Activated CD8-positive, alpha-beta T cell treated with anti-CD3 and anti-CD28 coated beads for 36 hours (primary cell): ENCODE data around the gene PHF2. TPM values are rescaled to one million over a fixed set of nuclear protein-coding genes. Genes with fewer than 3 reads are reported as not detected.

Source experiments
- ATAC-seq: fragments of 200-7000 bp; cut with Tn5 transposase; one replicate; pipeline ENCODE4 v1.10.0; 2021; ENCODE audit warnings: mild to moderate bottlenecking, moderate library complexity
- CTCF ChIA-PET: fragments of 350-600 bp; sonication (Branson Sonifier 250); formaldehyde crosslinking; loops from one replicate; lab custom pipeline; 2021; ENCODE audit warnings: antibody characterized with exemption; lab: Charles Lee
- POLR2A ChIA-PET: fragments of 350-600 bp; sonication (Branson Sonifier 250); formaldehyde crosslinking; loops from one replicate; lab custom pipeline; 2021; ENCODE audit warnings: antibody characterized with exemption; lab: Charles Lee
- DNase-seq: peaks from one replicate; pipeline ENCODE4 v3.0.0-alpha.2; 2020
- H3K27ac Mint-ChIP-seq: one replicate; pipeline ENCODE4 v1.8.0; 2021; ENCODE audit warnings: mild to moderate bottlenecking, mixed read lengths
- H3K27me3 Mint-ChIP-seq: one replicate; pipeline ENCODE4 v1.8.0; 2021; ENCODE audit warnings: mixed read lengths
- H3K36me3 Mint-ChIP-seq: one replicate; pipeline ENCODE4 v1.8.0; 2021; ENCODE audit warnings: low read depth, mixed read lengths
- H3K4me1 Mint-ChIP-seq: one replicate; pipeline ENCODE4 v1.8.0; 2021; ENCODE audit warnings: low read depth, mixed read lengths
- H3K4me3 Mint-ChIP-seq: one replicate; pipeline ENCODE4 v1.8.0; 2021; ENCODE audit warnings: mild to moderate bottlenecking, moderate library complexity, mixed read lengths
- H3K9me3 Mint-ChIP-seq: one replicate; pipeline ENCODE4 v1.8.0; 2021; ENCODE audit warnings: mixed read lengths
- CTCF ChIP-seq: fragments of 200-600 bp; IDR thresholded peaks from one replicate; pipeline ENCODE4 v1.8.0; 2022; ENCODE audit warnings: antibody characterized with exemption, mild to moderate bottlenecking
- intact Hi-C: fragments of 100-400 bp; cut with micrococcal nuclease; formaldehyde crosslinking; loops from one replicate; pipeline ENCODE4 v1.10.0; 2022
- total RNA-seq, 2 experiments: library from RNA; stranded (reverse); gene quantifications; one replicate each; pipeline ENCODE4 v1.2.3, GENCODE V29; 2021

The PHF2 gene
- total RNA-seq, 2 experiments from 2014 or later, result 12.9 to 13.1 TPM

GRCh38 chr9:93546356-93546755 lies 30.0 kb upstream of the PHF2 start:
- CTCF ChIA-PET, result no interaction called here
- H3K27ac Mint-ChIP-seq, result no peak overlapping the region
- intact Hi-C loops, result no loop called here
- peaks cover 40% of the 10 kb centered on the region for H3K36me3 Mint-ChIP-seq
- no peak overlapping the region for H3K4me3 Mint-ChIP-seq
- DNase-seq (no peak), ATAC-seq (no peak)
- TF ChIP-seq CTCF, result no peak
- POLR2A ChIA-PET, result no interaction called here
- H3K4me1 Mint-ChIP-seq, result peaks cover 4% of the 10 kb centered on the region
- no peaks in the 10 kb centered on the region for H3K27me3 Mint-ChIP-seq
- no peaks in the 10 kb centered on the region for H3K9me3 Mint-ChIP-seq

DNA sequence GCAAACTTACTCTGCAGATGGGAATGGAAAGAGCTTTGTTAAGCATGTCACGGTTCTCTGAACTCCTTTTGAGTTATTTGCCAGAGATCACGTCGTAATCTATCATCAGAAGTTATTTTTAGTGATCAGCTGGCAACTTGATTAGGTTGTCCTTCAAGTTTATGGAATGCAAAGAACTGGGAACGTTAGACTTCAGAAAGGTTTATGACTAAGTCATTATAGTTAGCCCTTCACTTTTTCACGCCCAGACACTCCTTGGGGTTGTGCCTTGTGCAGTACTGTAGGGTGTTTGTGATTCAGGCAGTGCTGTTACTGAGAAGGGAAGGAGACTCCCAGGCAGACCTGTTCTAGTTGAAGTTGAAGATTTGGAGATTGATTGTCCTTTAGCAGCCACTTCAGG lies 26.8 kb upstream of the PHF2 start:
- intact Hi-C loops, result no loop called here
- no peak for DNase-seq

DNA sequence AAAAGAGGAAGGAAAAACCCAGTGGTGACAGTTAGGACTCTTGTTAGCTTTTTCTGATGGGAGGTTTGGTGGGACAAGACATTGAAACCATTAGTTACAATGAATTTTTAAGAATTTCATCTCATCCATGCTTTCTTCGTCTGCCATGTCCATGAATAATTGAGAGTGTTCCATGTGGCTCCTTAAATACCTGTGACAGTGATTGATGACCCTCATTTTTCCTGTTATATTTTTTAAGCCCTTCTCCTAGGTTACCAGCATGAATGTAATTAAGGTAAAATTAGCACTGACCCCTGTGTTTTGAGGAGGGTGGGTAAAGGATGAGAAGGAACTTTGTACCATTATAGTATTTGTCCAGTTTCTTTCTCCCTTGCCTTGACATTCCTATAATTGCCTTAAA lies 23.5 kb upstream of the PHF2 start:
- Mint-ChIP-seq H3K4me1 (no peaks in the 10 kb centered on the region), H3K9me3 (no peaks in the 10 kb centered on the region), H3K27me3 (no peaks in the 10 kb centered on the region), H3K36me3 (peaks cover 37% of the 10 kb centered on the region), H3K4me3 (no peak overlapping the region), H3K27ac (no peak overlapping the region)
- TF ChIP-seq CTCF, result no peak
- intact Hi-C loops, result no loop called here
- no peak for DNase-seq
- CTCF ChIA-PET, result interaction anchor here (0.8 to 7.2 kb wide), 2 partner anchors 10 to 12 kb away, joined by 3 to 58 read pairs; no protein-coding TSS in a partner anchor
- no peak for ATAC-seq
- POLR2A ChIA-PET, result no interaction called here

More for the DNA sequence above, 26.8 kb upstream of the PHF2 start:
- peaks cover 44% of the 10 kb centered on the region for H3K36me3 Mint-ChIP-seq
- ChIA-PET POLR2A (no interaction called here), CTCF (interaction anchor here (1.7 to 7.2 kb wide), 2 partner anchors 12 to 16 kb away, joined by 5 to 58 read pairs; no protein-coding TSS in a partner anchor)
- H3K4me3 Mint-ChIP-seq, result no peak overlapping the region
- no peak for TF ChIP-seq CTCF
- no peak for ATAC-seq
- H3K27me3 Mint-ChIP-seq, result no peaks in the 10 kb centered on the region
- no peaks in the 10 kb centered on the region for H3K4me1 Mint-ChIP-seq
- H3K27ac Mint-ChIP-seq, result no peak overlapping the region
- no peaks in the 10 kb centered on the region for H3K9me3 Mint-ChIP-seq

GRCh38 chr9:93555370-93555769 lies 21.0 kb upstream of the PHF2 start:
- Mint-ChIP-seq H3K9me3 (no peaks in the 10 kb centered on the region), H3K4me1 (no peaks in the 10 kb centered on the region), H3K27ac (no peak overlapping the region), H3K27me3 (no peaks in the 10 kb centered on the region), H3K36me3 (peaks cover 50% of the 10 kb centered on the region), H3K4me3 (no peak overlapping the region)
- intact Hi-C loops, result no loop called here
- TF ChIP-seq CTCF, result no peak
- CTCF ChIA-PET, result no interaction called here
- DNase-seq (no peak), ATAC-seq (no peak)
- POLR2A ChIA-PET, result no interaction called here

- no peak overlapping the region for H3K4me3 Mint-ChIP-seq
- no peaks in the 10 kb centered on the region for H3K9me3 Mint-ChIP-seq
- DNase-seq (no peak), ATAC-seq (no peak)
- H3K27me3 Mint-ChIP-seq, result no peaks in the 10 kb centered on the region
- H3K27ac Mint-ChIP-seq, result no peak overlapping the region
- H3K4me1 Mint-ChIP-seq, result no peaks in the 10 kb centered on the region
- ChIA-PET POLR2A (no interaction called here), CTCF (no interaction called here)
- peaks cover 44% of the 10 kb centered on the region for H3K36me3 Mint-ChIP-seq
- no peak for TF ChIP-seq CTCF
- intact Hi-C loops, result no loop called here
These were observed 18.8 kb upstream of the PHF2 start for GRCh38 chr9:93557366-93558137.
